Liver (tissue), 9 donors: ENCODE results near the gene COLEC11. TPM values are rescaled to one million over a fixed set of nuclear protein-coding genes. Genes with fewer than 3 reads are reported as not detected.

ENCODE experiments used
- DNase-seq: peaks from one replicate; pipeline ENCODE4 v3.0.0-alpha.2; 2017; ENCODE audit warnings: low spot score
- H3K27ac ChIP-seq, 2 donors: one replicate each; pipeline ENCODE4 v1.7.0; 2013; ENCODE audit warnings: inconsistent platforms in 2 of 2, low read length in 2 of 2, control low read depth in 1 of 2, low read depth in 1 of 2, mild to moderate bottlenecking in 1 of 2
- H3K27me3 ChIP-seq, 4 donors: one replicate each; pipeline versions ENCODE4 v1.6.1 to v1.7.0; 2013; ENCODE audit warnings: low read length in 3 of 4, inconsistent platforms in 1 of 4, mild to moderate bottlenecking in 1 of 4, moderate library complexity in 1 of 4; ENCODE audit not compliant: control insufficient read depth in 4 of 4, insufficient read depth in 4 of 4
- H3K36me3 ChIP-seq, 4 donors: one replicate each; pipeline versions ENCODE4 v1.6.1 to v1.7.0; 2013; ENCODE audit warnings: low read length in 3 of 4, mild to moderate bottlenecking in 3 of 4, low read depth in 1 of 4, moderate library complexity in 1 of 4; ENCODE audit not compliant: control insufficient read depth in 4 of 4, insufficient read depth in 3 of 4
- H3K4me1 ChIP-seq, 4 donors: one replicate each; pipeline versions ENCODE4 v1.6.1 to v1.7.0; 2013; ENCODE audit warnings: low read length in 3 of 4, mild to moderate bottlenecking in 3 of 4, moderate library complexity in 1 of 4; ENCODE audit not compliant: control insufficient read depth in 4 of 4, insufficient read depth in 4 of 4
- H3K4me3 ChIP-seq, 3 donors: one replicate each; pipeline versions ENCODE4 v1.6.1 to v1.7.0; 2013; ENCODE audit warnings: low read length in 3 of 3, control low read depth in 1 of 3, low read depth in 1 of 3, mild to moderate bottlenecking in 1 of 3
- H3K9ac ChIP-seq, 2 donors: one replicate each; pipeline ENCODE4 v1.7.0; 2013; ENCODE audit warnings: low read length in 2 of 2, mild to moderate bottlenecking in 2 of 2, moderate library complexity in 2 of 2, control low read depth in 1 of 2, low read depth in 1 of 2
- H3K9me3 ChIP-seq, 4 donors: one replicate each; pipeline versions ENCODE4 v1.6.1 to v1.7.0; 2013; ENCODE audit warnings: low read length in 3 of 4; ENCODE audit not compliant: control insufficient read depth in 4 of 4
- ATF3 ChIP-seq: IDR thresholded peaks from 2 replicates; pipeline ENCODE4 v1.6.1; 2016; ENCODE audit warnings: antibody characterized with exemption
- CTCF ChIP-seq: fragments of 150-350 bp; IDR thresholded peaks from 2 replicates; pipeline ENCODE4 v1.5.1; 2017; ENCODE audit warnings: improper control_type of control experiment, low read depth, low read length; ENCODE audit not compliant: missing input control
- EGR1 ChIP-seq, 2 donors: IDR thresholded peaks; 2 replicates each; pipeline ENCODE4 v1.6.1; 2016 to 2018; ENCODE audit warnings: antibody characterized with exemption in 2 of 2, low read depth in 2 of 2
- FOXA1 ChIP-seq: IDR thresholded peaks from 2 replicates; pipeline ENCODE4 v1.6.1; 2016; ENCODE audit warnings: antibody characterized with exemption
- FOXA2 ChIP-seq: IDR thresholded peaks from 2 replicates; pipeline ENCODE4 v1.6.1; 2016; ENCODE audit warnings: antibody characterized with exemption
- GABPA ChIP-seq, 2 donors: IDR thresholded peaks in 1 of 2; conservative IDR thresholded peaks in 1 of 2; 2 replicates each; pipeline ENCODE4 v1.6.1; 2016; ENCODE audit warnings: antibody characterized with exemption in 2 of 2, mild to moderate bottlenecking in 1 of 2, moderate library complexity in 1 of 2
- HNF4A ChIP-seq, 2 donors: conservative IDR thresholded peaks; 2 replicates each; pipeline ENCODE4 v1.6.1; 2016; ENCODE audit warnings: antibody characterized with exemption in 2 of 2, mild to moderate bottlenecking in 2 of 2
- HNF4G ChIP-seq: IDR thresholded peaks from 2 replicates; pipeline ENCODE4 v1.6.1; 2016; ENCODE audit warnings: antibody characterized with exemption
- JUND ChIP-seq, 2 donors: IDR thresholded peaks; 2 replicates each; pipeline ENCODE4 v1.6.1; 2016; ENCODE audit warnings: antibody characterized with exemption in 2 of 2
- MAX ChIP-seq: IDR thresholded peaks from 2 replicates; pipeline ENCODE4 v1.6.1; 2016; ENCODE audit warnings: antibody characterized with exemption
- NR2F2 ChIP-seq: IDR thresholded peaks from 2 replicates; pipeline ENCODE4 v1.6.1; 2016; ENCODE audit warnings: antibody characterized with exemption
- RAD21 ChIP-seq, 2 donors: IDR thresholded peaks; 2 replicates each; pipeline ENCODE4 v1.6.1; 2016; ENCODE audit warnings: antibody characterized with exemption in 2 of 2, mild to moderate bottlenecking in 2 of 2
- REST ChIP-seq: IDR thresholded peaks from 2 replicates; pipeline ENCODE4 v1.6.1; 2016; ENCODE audit warnings: antibody characterized with exemption, mild to moderate bottlenecking
- SP1 ChIP-seq: IDR thresholded peaks from 2 replicates; pipeline ENCODE4 v1.6.1; 2018; ENCODE audit warnings: antibody characterized with exemption, mild to moderate bottlenecking
- TAF1 ChIP-seq: conservative IDR thresholded peaks from 2 replicates; pipeline ENCODE4 v1.6.1; 2016; ENCODE audit warnings: antibody characterized with exemption, mild to moderate bottlenecking
- YY1 ChIP-seq: IDR thresholded peaks from 2 replicates; pipeline ENCODE4 v1.6.1; 2016; ENCODE audit warnings: antibody characterized with exemption, mild to moderate bottlenecking
- WGBS: extraction: QIAGEN DNeasy Blood & Tissue Kit; methylation state at CpG from one replicate; pipeline ENCODE4 v1.1.7; 2013; 5-methylcytosine and 5-hydroxymethylcytosine counted together
- polyA plus RNA-seq, 2 donors: library from polyadenylated mRNA; stranded (reverse) in 1 of 2; unstranded in 1 of 2; fragments of 200-250 nt in 1 of 2; fragments of >200 nt in 1 of 2; fragmentation: Nextera tagmentation in 1 of 2; extraction: Ambion mirVana in 1 of 2; gene quantifications; one replicate each; pipeline versions ENCODE4 v1.2.1 to v1.2.3, GENCODE V29; 2013 to 2015
- total RNA-seq, 2 donors: library from RNA; depleted of rRNA; stranded (reverse); fragments of >200 nt; gene quantifications; one replicate each; pipeline ENCODE4 v1.2.3, GENCODE V29; 2014
- TF ChIP-seq, protein P1 (sequence below): IDR thresholded peaks from 2 replicates; pipeline ENCODE4 v1.6.1; 2016; ENCODE audit warnings: antibody characterized with exemption
- donor health status: healthy.
- donor health status: healthy.
- donor health status: healthy.
- donor health status: healthy.
- donor health status: healthy.

The COLEC11 gene
- total and polyA plus RNA-seq, 4 donors, result 31.0 to 100 (median 70.9) TPM

- TF ChIP-seq, protein P1, sequence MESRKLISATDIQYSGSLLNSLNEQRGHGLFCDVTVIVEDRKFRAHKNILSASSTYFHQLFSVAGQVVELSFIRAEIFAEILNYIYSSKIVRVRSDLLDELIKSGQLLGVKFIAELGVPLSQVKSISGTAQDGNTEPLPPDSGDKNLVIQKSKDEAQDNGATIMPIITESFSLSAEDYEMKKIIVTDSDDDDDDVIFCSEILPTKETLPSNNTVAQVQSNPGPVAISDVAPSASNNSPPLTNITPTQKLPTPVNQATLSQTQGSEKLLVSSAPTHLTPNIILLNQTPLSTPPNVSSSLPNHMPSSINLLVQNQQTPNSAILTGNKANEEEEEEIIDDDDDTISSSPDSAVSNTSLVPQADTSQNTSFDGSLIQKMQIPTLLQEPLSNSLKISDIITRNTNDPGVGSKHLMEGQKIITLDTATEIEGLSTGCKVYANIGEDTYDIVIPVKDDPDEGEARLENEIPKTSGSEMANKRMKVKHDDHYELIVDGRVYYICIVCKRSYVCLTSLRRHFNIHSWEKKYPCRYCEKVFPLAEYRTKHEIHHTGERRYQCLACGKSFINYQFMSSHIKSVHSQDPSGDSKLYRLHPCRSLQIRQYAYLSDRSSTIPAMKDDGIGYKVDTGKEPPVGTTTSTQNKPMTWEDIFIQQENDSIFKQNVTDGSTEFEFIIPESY, result no peak
Measured at GRCh38 chr2:3633982-3634595, 39.2 kb downstream of the COLEC11 start (continued).

- H3K27ac ChIP-seq, result no peak overlapping the region
- WGBS, result 85% methylated on average over 12 of the region's 12 CpGs
Measured at GRCh38 chr2:3634596-3635121, 39.7 kb downstream of the COLEC11 start.

More at GRCh38 chr2:3634596-3635121, 39.7 kb downstream of the COLEC11 start:
- Histone ChIP-seq H3K4me3 (no peak overlapping the region), H3K4me1 (no peaks in the 10 kb centered on the region), H3K27me3 (no peaks in the 10 kb centered on the region), H3K36me3 (no peaks in the 10 kb centered on the region), H3K9me3 (no peaks in the 10 kb centered on the region), H3K9ac (no peak overlapping the region)
- TF ChIP-seq HNF4G, result no peak
- no peak for TF ChIP-seq TAF1
- no peak for TF ChIP-seq REST
- no peak for TF ChIP-seq GABPA (IDR thresholded peaks at IDR 0.05 in 1 of 2, conservative IDR thresholded peaks at IDR 0.05 in 1 of 2)
- TF ChIP-seq NR2F2, result no peak
- TF ChIP-seq CTCF, result no peak
- no peak for TF ChIP-seq JUND (IDR thresholded peaks at IDR 0.05)
- TF ChIP-seq EGR1 (IDR thresholded peaks at IDR 0.05; ENCODE audit: low read depth in 2 of 2), result no peak
- no peak for TF ChIP-seq SP1
- TF ChIP-seq HNF4A (conservative IDR thresholded peaks at IDR 0.05), result no peak
- TF ChIP-seq RAD21 (IDR thresholded peaks at IDR 0.05), result no peak
- no peak for TF ChIP-seq FOXA2
- no peak for TF ChIP-seq FOXA1
- no peak for TF ChIP-seq MAX
- TF ChIP-seq, protein P1, result no peak
- TF ChIP-seq ATF3, result no peak
- no peak for TF ChIP-seq YY1
- peak; percentile 20 for DNase-seq
